Right forelimb (tissue), 1 donor: ENCODE results near the gene NTSR1.

Experiments used
- DNase-seq: peaks from one replicate; pipeline ENCODE4 v3.0.0-alpha.2; 2018

Gene NTSR1

GRCh38 chr20:62741191-62741691 is 32.6 kb downstream of the NTSR1 start:
- DNase-seq: no peak

GRCh38 chr20:62741701-62742491 is 33.3 kb downstream of the NTSR1 start:
- DNase-seq: no peak

- DNase-seq: no peak
Measured at GRCh38 chr20:62742550-62742949, 33.9 kb downstream of the NTSR1 start.

GRCh38 chr20:62742979-62743776 is 34.5 kb downstream of the NTSR1 start:
- DNase-seq: no peak

GRCh38 chr20:62743777-62744317 is 35.2 kb downstream of the NTSR1 start:
- DNase-seq: no peak

- no peak for DNase-seq
Measured at GRCh38 chr20:62744741-62745191, 36.1 kb downstream of the NTSR1 start.

GRCh38 chr20:62745279-62745951 is 36.8 kb downstream of the NTSR1 start:
- no peak for DNase-seq

- no peak for DNase-seq
Measured at GRCh38 chr20:62745952-62746288, 37.3 kb downstream of the NTSR1 start.

- no peak for DNase-seq
Measured at GRCh38 chr20:62748311-62748710, 39.7 kb downstream of the NTSR1 start.

GRCh38 chr20:62749851-62750445 is 41.3 kb downstream of the NTSR1 start:
- no peak for DNase-seq

GRCh38 chr20:62751551-62752150 is 43.0 kb downstream of the NTSR1 start:
- no peak for DNase-seq

GRCh38 chr20:62752181-62752670 is 43.6 kb downstream of the NTSR1 start:
- no peak for DNase-seq

- DNase-seq: no peak
Measured at GRCh38 chr20:62752671-62753501, 44.2 kb downstream of the NTSR1 start.

- no peak for DNase-seq
Measured at GRCh38 chr20:62753626-62754025, 45.0 kb downstream of the NTSR1 start.

- DNase-seq: no peak
Measured at GRCh38 chr20:62754122-62754990, 45.7 kb downstream of the NTSR1 start.

- DNase-seq: no peak
Measured at GRCh38 chr20:62754991-62755356, 46.3 kb downstream of the NTSR1 start.

GRCh38 chr20:62755817-62756724 is 47.4 kb downstream of the NTSR1 start:
- DNase-seq: no peak

- DNase-seq: no peak
Measured at GRCh38 chr20:62758226-62758912, 49.7 kb downstream of the NTSR1 start.
